K562 (cell line): ENCODE results near the gene CELF4. TPM values are rescaled to one million over a fixed set of nuclear protein-coding genes. Genes with fewer than 3 reads are reported as not detected.

ENCODE experiments used
- ATAC-seq: fragments of 200-7000 bp; cut with Tn5 transposase; 3 replicates; pipeline ENCODE4 v1.9.1; 2020; ENCODE audit warnings: moderate library complexity
- BruUV-seq: library from RNA; stranded (reverse); fragments of 400-500 nt; replicated peaks from 2 replicates; lab custom pipeline; 2021; lab: Mats Ljungman, UMichigan
- CTCF ChIA-PET: fragments of 300-600 bp; formaldehyde crosslinking; extraction: SDS; loops from one replicate; lab custom pipeline; 2021; ENCODE audit warnings: low intra/inter-chr PET ratio; lab: Yijun Ruan, JAX
- POLR2A ChIA-PET: fragments of 300-600, 350-650 bp; sonication (Branson Sonifier 250); formaldehyde crosslinking; extraction: SDS; loops from one replicate; lab custom pipeline; 2021; ENCODE audit warnings: antibody characterized with exemption, inconsistent platforms; lab: Yijun Ruan, JAX
- DNase-seq, 4 experiments: peaks; one replicate each; pipeline versions ENCODE4 v3.0.0 to v3.0.0-alpha.2; 2011 to 2018; ENCODE audit warnings: low spot score in 3 of 4, mixed read lengths in 3 of 4; ENCODE audit errors: extremely low read depth in 1 of 4
- FAIRE-seq: peaks from 2 replicates; lab custom pipeline; 2011; peaks lifted over from hg19 to GRCh38; lab: Jason Lieb, UNC
- H2AFZ ChIP-seq: 2 replicates; pipeline ENCODE4 v1.6.0; 2011; ENCODE audit warnings: low read depth, low read length, control low read depth, inconsistent platforms
- H3K27ac ChIP-seq: fragments of 200-600 bp; 3 replicates; pipeline ENCODE4 v1.8.0; 2011; ENCODE audit warnings: low read depth, mild to moderate bottlenecking, control low read depth, inconsistent platforms, low read length, moderate library complexity, mixed read lengths; ENCODE audit errors: extremely low read depth
- H3K27me3 ChIP-seq, 2 experiments: fragments of 300-600 bp in 1 of 2; 2 replicates in 1 of 2; 3 replicates in 1 of 2; pipeline versions ENCODE4 v1.6.0 to v1.8.0; 2011; ENCODE audit warnings: inconsistent platforms in 2 of 2, low read length in 2 of 2, mild to moderate bottlenecking in 1 of 2, mixed read lengths in 1 of 2, moderate library complexity in 1 of 2; ENCODE audit not compliant: control insufficient read depth in 2 of 2, insufficient read depth in 2 of 2
- H3K36me3 ChIP-seq: fragments of 300-600 bp; 3 replicates; pipeline ENCODE4 v1.8.0; 2011; ENCODE audit warnings: mild to moderate bottlenecking, low read length, inconsistent platforms; ENCODE audit not compliant: control insufficient read depth, insufficient read depth
- H3K4me1 ChIP-seq, 2 experiments: fragments of 200-600 bp in 1 of 2; replicated peaks in 1 of 2; 2 replicates in 1 of 2; 3 replicates in 1 of 2; pipeline versions ENCODE4 v1.5.1 to v1.8.0; 2011; ENCODE audit warnings: inconsistent platforms in 2 of 2, low read length in 2 of 2, mild to moderate bottlenecking in 1 of 2, mixed read lengths in 1 of 2, moderate library complexity in 1 of 2; ENCODE audit not compliant: control insufficient read depth in 2 of 2, insufficient read depth in 2 of 2
- H3K4me2 ChIP-seq: 2 replicates; pipeline ENCODE4 v1.6.1; 2011; ENCODE audit warnings: low read length, control low read depth, inconsistent platforms, mixed read lengths; ENCODE audit not compliant: insufficient read depth
- H3K4me3 ChIP-seq: fragments of 200-600 bp; sonication (generic), shearing (Covaris generic); 2 replicates; pipeline ENCODE4 v1.5.1; 2016; ENCODE audit warnings: control low read depth, inconsistent platforms
- H3K79me2 ChIP-seq: fragments of 200-600 bp; 3 replicates; pipeline ENCODE4 v1.8.0; 2011; ENCODE audit warnings: low read length, inconsistent platforms; ENCODE audit not compliant: control insufficient read depth, insufficient read depth
- H3K9ac ChIP-seq, 2 experiments: 2 replicates each; pipeline versions ENCODE4 v1.6.0 to v1.6.1; 2011; ENCODE audit warnings: low read depth in 2 of 2, low read length in 2 of 2, control low read depth in 1 of 2, inconsistent platforms in 1 of 2, mild to moderate bottlenecking in 1 of 2, mixed read lengths in 1 of 2; ENCODE audit not compliant: insufficient read depth in 1 of 2
- H3K9me1 ChIP-seq: one replicate; pipeline ENCODE4 v1.6.0; 2011; ENCODE audit warnings: inconsistent platforms, mild to moderate bottlenecking, low read length, moderate library complexity; ENCODE audit not compliant: control insufficient read depth, insufficient read depth
- H3K9me3 ChIP-seq: replicated peaks from 2 replicates; pipeline ENCODE4 v1.5.1; 2011; ENCODE audit warnings: low read depth, low read length, inconsistent platforms; ENCODE audit not compliant: control insufficient read depth, insufficient read depth
- H4K20me1 ChIP-seq: replicated peaks from 2 replicates; pipeline ENCODE4 v1.6.1; 2011; ENCODE audit warnings: low read length, inconsistent platforms, mixed read lengths; ENCODE audit not compliant: control insufficient read depth, insufficient read depth
- CHD7 ChIP-seq: fragments of 200-600 bp; sonication (generic); IDR thresholded peaks from one replicate; pipeline ENCODE4 v1.6.1; 2012; ENCODE audit warnings: mild to moderate bottlenecking, low read depth, low read length, inconsistent platforms
- DEAF1 ChIP-seq: fragments of 450-650 bp; formaldehyde crosslinking; IDR thresholded peaks from 2 replicates; pipeline ENCODE4 v1.4.0; 2020; ENCODE audit warnings: mild to moderate bottlenecking, moderate library complexity
- LEF1 ChIP-seq: fragments of 450-650 bp; IDR thresholded peaks from 2 replicates; pipeline ENCODE4 v1.6.1; 2016; ENCODE audit warnings: mild to moderate bottlenecking
- SLC30A9 ChIP-seq: fragments of 250-450 bp; sonication (Bioruptor Pico); IDR thresholded peaks from 2 replicates; pipeline ENCODE4 v1.8.0; 2022; ENCODE audit warnings: mild to moderate bottlenecking, moderate library complexity
- SPI1 ChIP-seq: IDR thresholded peaks from 2 replicates; pipeline ENCODE4 v1.6.1; 2011; ENCODE audit warnings: low read depth, low read length, control low read depth, borderline replicate concordance
- U2AF1 ChIP-seq: fragments of 200-400 bp; formaldehyde crosslinking; optimal IDR thresholded peaks from 2 replicates; pipeline ENCODE3; 2017; ENCODE audit warnings: mild to moderate bottlenecking, low read depth, low read length, moderate library complexity
- XRCC4 ChIP-seq: IDR thresholded peaks from one replicate; pipeline ENCODE4 v1.6.1; 2011; ENCODE audit not compliant: insufficient read depth, insufficient read length; ENCODE audit errors: extremely low read depth
- ZNF445 ChIP-seq: fragments of 250-450 bp; sonication (Bioruptor Pico); IDR thresholded peaks from 2 replicates; pipeline ENCODE4 v1.4.0; 2020; ENCODE audit warnings: low read depth, mild to moderate bottlenecking, moderate library complexity
- WGBS: fragments of 100-300 bp; shearing (Covaris generic); methylation state at CpG from one replicate; pipeline ENCODE4 v1.1.6; 2016; ENCODE audit warnings: low coverage, mixed read lengths; ENCODE audit not compliant: insufficient coverage; ENCODE audit errors: missing lambda C conversion rate; 5-methylcytosine and 5-hydroxymethylcytosine counted together
- in situ Hi-C: fragments of 300-500 bp; cut with MboI; formaldehyde crosslinking; loops from 4 replicates; pipeline ENCODE4 v1.15.0; 2018; ENCODE audit warnings: inconsistent platforms, mixed read lengths
- intact Hi-C: fragments of 100-400 bp; cut with micrococcal nuclease; formaldehyde crosslinking; loops from 2 replicates; pipeline ENCODE4 v1.14.2; 2022
- polyA plus RNA-seq, 8 experiments: library from polyadenylated mRNA; depleted of rRNA in 4 of 8; stranded (reverse) in 5 of 8; unstranded in 3 of 8; fragments of >200 nt; fragmentation: Nextera tagmentation in 2 of 8; fragmentation: Illumina TruSeq in 1 of 8; extraction: Ambion mirVana in 2 of 8; extraction: Trizol in 1 of 8; gene quantifications; 2 replicates each; pipeline versions ENCODE4 v1.2.1 to v1.2.3, GENCODE V29; 2011 to 2014; ENCODE audit warnings: inconsistent platforms in 1 of 8, missing spikeins in 1 of 8
- total RNA-seq, 7 experiments: library from RNA; depleted of rRNA in 6 of 7; stranded (reverse); fragments of >200 nt in 6 of 7; fragmentation: Illumina TruSeq in 2 of 7; extraction: Trizol in 2 of 7; gene quantifications; 2 replicates each; pipeline versions ENCODE4 v1.2.1 to v1.2.3, GENCODE V29; 2011 to 2021; ENCODE audit warnings: low replicate concordance in 1 of 7

The CELF4 gene
- total and polyA plus RNA-seq, 9 of the 15 experiments (the other 6 are each of a cell fraction or from before 2014, with no cell fraction given) = 0.04 to 0.24 (median 0.07) TPM; not detected in 3

DNA sequence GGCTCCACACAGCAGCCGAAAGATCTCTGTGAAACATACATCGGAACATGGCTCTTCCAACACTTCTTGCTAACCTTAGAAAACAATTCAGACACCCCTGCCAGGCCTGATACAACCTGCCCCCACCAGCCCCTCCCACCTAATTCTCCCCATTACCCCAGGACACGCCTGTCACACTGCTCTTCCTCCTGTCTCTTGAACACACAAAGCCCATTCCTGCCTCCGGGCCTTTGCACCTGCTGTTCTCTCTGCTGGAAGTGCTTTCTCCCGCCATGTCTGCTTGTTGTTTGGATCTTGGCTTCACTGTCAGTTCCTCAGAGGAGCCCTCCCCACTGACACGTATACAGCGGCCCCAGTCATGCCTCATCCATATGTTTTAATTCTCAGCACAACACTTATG is 24.1 kb downstream of the CELF4 start:
- Histone ChIP-seq H3K9ac (no peak overlapping the region), H3K4me3 (no peak overlapping the region), H3K79me2 (no peaks in the 10 kb centered on the region), H3K9me1 (no peaks in the 10 kb centered on the region), H3K27me3 (peaks cover 0 to 4% of the 10 kb centered on the region in 2 experiments; a peak in 2 of 5 replicates), H3K4me2 (no peak overlapping the region), H3K9me3 (no peaks in the 10 kb centered on the region), H3K27ac (no peak overlapping the region), H3K4me1 (peaks cover 0 to 5% of the 10 kb centered on the region in 2 experiments; a peak in 1 of 5 replicates), H4K20me1 (no peaks in the 10 kb centered on the region; the same call in 1 of the 2 replicates), H2AFZ (no peak overlapping the region), H3K36me3 (no peaks in the 10 kb centered on the region)
- no peak for FAIRE-seq
- POLR2A ChIA-PET = no interaction called here
- CTCF ChIA-PET = no interaction called here
- intact Hi-C loops = no loop called here
- WGBS = 4% methylated on average over 7 of the region's 7 CpGs
- BruUV-seq = no TSS peak
- ATAC-seq = no peak
- DNase-seq = no peak
- in situ Hi-C loops = no loop called here
- no peak for TF ChIP-seq DEAF1
- no peak for TF ChIP-seq ZNF445 (CRISPR knock-in tag)
- no peak for TF ChIP-seq XRCC4
- TF ChIP-seq U2AF1 = no peak
- TF ChIP-seq LEF1 = no peak
- no peak for TF ChIP-seq SPI1
- no peak for TF ChIP-seq SLC30A9 (CRISPR knock-in tag)
- no peak for TF ChIP-seq CHD7
